GM19467 (cell line): ENCODE results near the gene IGF2BP1.
"Not testable (repeated sequence)": the region's sequence is repeated elsewhere in the genome, so short reads cannot be mapped to it uniquely, and the experiment has no call there.

Experiments
- ATAC-seq: cut with Tn5 transposase; IDR thresholded peaks from one replicate; pipeline ENCODE4 v1.9.1; 2021; ENCODE audit warnings: mild to moderate bottlenecking, moderate library complexity; ENCODE audit not compliant: unreplicated experiment

IGF2BP1 gene

GRCh38 chr17:49016775-49017463 lies 19.7 kb downstream of the IGF2BP1 start:
- ATAC-seq = no peak

- ATAC-seq = no peak
Observed at GRCh38 chr17:49018116-49018612, 21.0 kb downstream of the IGF2BP1 start.

- ATAC-seq = no peak
Observed at GRCh38 chr17:49018748-49019147, 21.6 kb downstream of the IGF2BP1 start.

- ATAC-seq = no peak
Observed at GRCh38 chr17:49020609-49021008, 23.4 kb downstream of the IGF2BP1 start.

- no peak for ATAC-seq
Observed at GRCh38 chr17:49021095-49021767, 24.0 kb downstream of the IGF2BP1 start.

- no peak for ATAC-seq
Observed at GRCh38 chr17:49021768-49022103, 24.6 kb downstream of the IGF2BP1 start.

- no peak for ATAC-seq
Observed at GRCh38 chr17:49022391-49022941, 25.3 kb downstream of the IGF2BP1 start.

GRCh38 chr17:49024523-49024922 lies 27.3 kb downstream of the IGF2BP1 start:
- ATAC-seq = no peak

GRCh38 chr17:49026447-49026846 lies 29.3 kb downstream of the IGF2BP1 start:
- ATAC-seq = not testable (repeated sequence)

- no peak for ATAC-seq
Observed at GRCh38 chr17:49028271-49028670, 31.1 kb downstream of the IGF2BP1 start.

GRCh38 chr17:49029801-49030200 lies 32.6 kb downstream of the IGF2BP1 start:
- no peak for ATAC-seq

GRCh38 chr17:49031965-49032928 lies 35.1 kb downstream of the IGF2BP1 start:
- no peak for ATAC-seq

GRCh38 chr17:49035470-49036269 lies 38.5 kb downstream of the IGF2BP1 start:
- no peak for ATAC-seq

GRCh38 chr17:49036270-49036626 lies 39.1 kb downstream of the IGF2BP1 start:
- ATAC-seq = no peak

GRCh38 chr17:49038138-49038537 lies 41.0 kb downstream of the IGF2BP1 start:
- ATAC-seq = no peak

- ATAC-seq = no peak
Observed at GRCh38 chr17:49038544-49038943, 41.4 kb downstream of the IGF2BP1 start.

GRCh38 chr17:49039518-49039917 lies 42.3 kb downstream of the IGF2BP1 start:
- not testable (repeated sequence) for ATAC-seq

- no peak for ATAC-seq
Observed at GRCh38 chr17:49041527-49041926, 44.3 kb downstream of the IGF2BP1 start.

- ATAC-seq = no peak
Observed at GRCh38 chr17:49045376-49045775, 48.2 kb downstream of the IGF2BP1 start.

- no peak for ATAC-seq
Observed at GRCh38 chr17:49046912-49047311, 49.7 kb downstream of the IGF2BP1 start.
